Central memory CD4-positive, alpha-beta T cell (primary cell): Measurements from ENCODE around the gene DNAAF6.
"Not testable (repeated sequence)": the region's sequence is repeated elsewhere in the genome, so short reads cannot be mapped to it uniquely, and the experiment has no call there.

Source experiments
- DNase-seq: peaks from one replicate; pipeline ENCODE4 v3.0.0; 2022
- total RNA-seq, 3 experiments: gene quantifications; one replicate each; lab custom pipeline; 2026; lab: John Stamatoyannopoulos, UW

The DNAAF6 gene
- 0 reads per million in 3 experiments for total RNA-seq

DNA sequence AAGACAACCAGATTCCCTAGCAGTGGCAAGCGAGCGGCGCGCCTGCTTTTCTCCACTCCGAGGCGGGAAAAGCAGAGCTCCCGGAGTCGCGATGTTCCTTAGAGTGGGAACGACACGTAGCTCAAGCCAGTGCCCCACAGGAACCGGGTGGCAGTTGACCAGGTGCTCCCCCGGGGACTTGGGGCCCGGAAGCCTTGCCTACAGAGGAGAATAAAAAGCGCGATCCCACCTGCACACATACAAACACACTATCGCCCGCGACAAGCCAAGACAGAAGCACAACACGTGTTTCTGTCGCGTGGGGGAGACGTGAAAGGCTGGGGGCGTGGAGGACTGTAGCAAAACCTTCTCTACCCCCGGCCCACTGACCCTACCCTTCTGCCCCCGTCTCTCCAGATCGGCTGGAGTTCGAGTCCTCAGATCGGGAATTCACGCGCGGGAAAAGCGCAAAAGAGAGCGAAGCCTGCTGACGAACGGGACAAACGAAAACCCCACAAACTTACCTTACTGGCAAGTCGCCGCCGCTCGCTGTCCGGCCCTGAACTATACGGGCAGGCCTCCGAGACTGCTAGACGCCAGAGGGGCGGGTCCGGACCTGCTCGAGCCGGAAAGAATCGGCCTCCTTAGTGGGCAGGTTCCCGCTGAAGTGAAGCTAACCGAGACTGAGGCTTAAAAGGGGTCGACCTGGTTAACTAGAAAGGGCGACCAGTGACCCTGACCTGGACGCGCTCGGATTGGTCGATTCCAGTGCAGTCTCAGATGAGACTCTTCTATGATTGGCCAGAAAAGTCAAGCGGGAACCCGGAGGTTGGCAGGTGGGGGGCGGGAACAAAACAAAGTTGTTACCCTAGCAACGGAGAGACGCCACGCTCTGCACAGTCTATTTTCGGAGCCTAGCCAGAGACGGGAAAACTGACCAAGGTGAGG, at the start of gene DNAAF6, which contains the start of gene NUP62CL:
TSS of gene DNAAF6 (plus strand) at position 842 of the 927 bp plus-strand sequence. CDS start 6,265 bp downstream, outside the sequence.
TSS of gene NUP62CL (minus strand) at position 664 of the 927 bp plus-strand sequence. CDS start 31,287 bp downstream, outside the sequence.
- DNase-seq = peak; percentile 70

DNA sequence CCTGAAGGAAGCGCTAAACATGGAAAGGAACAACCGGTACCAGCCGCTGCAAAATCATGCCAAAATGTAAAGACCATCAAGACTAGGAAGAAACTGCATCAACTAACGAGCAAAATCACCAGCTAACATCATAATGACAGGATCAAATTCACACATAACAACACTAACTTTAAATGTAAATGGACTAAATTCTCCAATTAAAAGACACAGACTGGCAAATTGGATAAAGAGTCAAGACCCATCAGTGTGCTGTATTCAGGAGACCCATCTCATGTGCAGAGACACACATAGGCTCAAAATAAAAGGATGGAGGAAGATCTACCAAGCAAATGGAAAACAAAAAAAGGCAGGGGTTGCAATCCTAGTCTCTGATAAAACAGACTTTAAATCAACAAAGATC, 48.8 kb upstream of the DNAAF6 start:
- DNase-seq = not testable (repeated sequence)

DNA sequence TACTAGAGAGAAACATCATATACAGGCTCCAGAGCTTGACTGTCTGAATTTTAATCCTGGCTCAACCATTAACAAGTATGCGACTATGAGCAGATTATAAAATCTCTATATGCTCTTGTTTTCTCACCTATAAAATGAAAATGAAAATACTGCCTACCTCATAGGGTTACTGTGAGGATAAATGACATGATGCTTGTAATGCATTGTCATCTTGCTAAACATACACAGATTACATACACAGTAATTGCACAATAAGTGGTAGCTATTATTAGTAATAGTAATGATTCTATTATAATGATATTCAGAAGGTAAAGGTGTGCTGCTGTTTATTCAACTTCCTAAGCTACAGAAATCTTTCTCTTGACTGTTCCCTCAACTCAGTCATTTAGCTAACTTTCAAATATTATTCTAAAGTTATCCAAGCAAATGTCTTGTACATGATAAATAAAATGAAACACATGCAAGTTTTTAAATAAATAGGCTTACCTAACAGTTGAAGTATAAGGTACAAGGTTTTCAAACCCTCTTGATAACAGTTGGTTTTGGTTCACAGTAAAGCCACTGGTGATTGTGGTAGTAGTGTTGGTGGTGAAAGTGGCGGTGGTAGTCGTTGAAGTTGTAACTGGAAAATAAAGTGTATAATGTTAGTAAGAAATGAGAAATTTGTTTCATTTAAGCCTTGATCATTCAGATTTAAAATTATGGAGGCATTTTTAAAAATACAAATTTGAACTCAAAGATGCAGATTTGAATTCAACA, 39.1 kb upstream of the DNAAF6 start:
- DNase-seq = no peak

DNA sequence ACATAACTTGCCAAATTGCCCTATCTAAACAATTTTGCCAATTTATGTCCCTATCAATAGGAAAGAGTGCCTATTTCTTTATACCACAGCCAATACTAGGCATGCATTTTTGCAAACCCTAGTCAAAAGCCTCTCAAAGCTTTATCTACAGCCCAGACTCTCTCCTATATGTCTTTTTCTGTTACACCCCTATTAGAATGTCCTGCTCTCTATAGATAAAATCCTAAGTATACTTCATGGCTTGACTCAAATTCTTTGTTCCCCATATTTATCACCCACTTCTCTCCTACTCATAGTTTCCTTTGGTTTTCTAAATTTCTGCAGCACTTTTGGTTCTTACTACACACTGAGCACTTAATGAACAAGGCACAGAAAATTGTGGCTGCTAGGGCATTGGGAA, 38.2 kb upstream of the DNAAF6 start:
- DNase-seq = no peak

DNA sequence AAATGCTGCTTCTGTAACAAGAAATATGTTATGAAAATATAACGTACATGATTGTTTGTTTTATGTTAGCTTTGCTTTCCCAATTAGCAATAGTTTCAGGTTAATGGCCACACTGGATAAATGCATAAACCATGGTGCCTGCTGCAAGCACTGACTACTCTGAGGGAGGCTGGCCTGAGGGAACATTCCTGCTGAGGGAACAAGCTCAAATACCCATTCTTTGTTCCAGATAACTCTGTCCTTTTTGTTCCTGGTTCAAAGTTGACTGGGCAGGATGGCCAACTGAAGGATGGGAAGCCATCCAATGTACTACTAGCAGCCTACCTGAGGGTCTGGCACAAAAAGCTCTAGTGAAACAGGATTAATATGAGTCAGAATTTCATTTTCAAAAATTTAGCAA, 37.7 kb upstream of the DNAAF6 start:
- no peak for DNase-seq

DNA sequence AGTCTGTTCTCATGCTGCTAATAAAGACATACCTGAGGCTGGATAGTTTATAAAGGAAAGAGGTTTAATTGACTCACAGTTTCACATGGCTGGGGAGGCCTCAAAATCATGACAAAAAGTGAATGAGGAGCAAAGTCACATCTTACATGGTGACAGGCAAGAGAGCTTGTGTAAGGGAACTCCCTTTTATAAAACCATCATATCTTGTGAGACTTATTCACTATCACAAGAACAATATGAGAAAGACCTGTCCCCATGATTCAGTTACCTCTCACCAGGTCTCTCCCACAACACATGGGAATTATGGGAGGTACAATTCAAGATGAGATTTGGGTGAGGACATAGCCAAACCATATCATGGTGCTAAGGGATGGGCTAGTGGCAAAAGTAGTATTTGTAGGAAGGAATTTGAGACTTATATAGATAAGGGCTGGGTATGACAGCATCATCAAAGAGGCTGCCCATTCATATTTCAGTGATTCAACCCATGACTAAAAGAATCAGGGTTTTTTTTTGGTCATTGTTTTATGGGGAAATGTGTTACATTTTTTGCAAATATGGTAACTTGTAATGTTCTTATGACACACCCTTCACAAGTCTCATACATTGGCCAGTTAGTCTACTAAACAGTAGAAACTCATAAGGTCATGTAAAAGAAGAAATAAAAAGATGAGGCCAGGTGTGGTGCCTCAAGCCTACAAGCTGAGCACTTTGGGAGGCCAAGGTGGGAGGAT, 34.9 kb upstream of the DNAAF6 start:
- DNase-seq = no peak

DNA sequence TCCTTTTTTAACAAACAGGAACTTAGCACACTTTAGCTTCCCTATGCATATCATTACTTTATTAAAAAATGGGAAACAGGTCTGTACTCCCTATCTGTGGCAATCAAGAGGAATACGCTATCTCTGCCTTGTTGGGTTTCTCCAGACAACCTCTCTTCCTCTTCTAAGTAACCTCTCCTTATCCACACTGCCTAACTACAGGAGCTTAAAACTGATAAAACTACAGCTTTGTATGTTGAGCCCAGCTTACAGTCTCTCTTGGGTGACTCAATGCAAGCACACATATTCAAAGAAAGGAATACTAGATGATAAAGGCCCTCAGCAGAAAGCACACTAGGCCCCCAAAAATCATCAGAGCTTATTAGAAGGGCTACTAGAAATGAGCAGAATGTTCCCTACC, 9.1 kb upstream of the DNAAF6 start:
- no peak for DNase-seq

DNA sequence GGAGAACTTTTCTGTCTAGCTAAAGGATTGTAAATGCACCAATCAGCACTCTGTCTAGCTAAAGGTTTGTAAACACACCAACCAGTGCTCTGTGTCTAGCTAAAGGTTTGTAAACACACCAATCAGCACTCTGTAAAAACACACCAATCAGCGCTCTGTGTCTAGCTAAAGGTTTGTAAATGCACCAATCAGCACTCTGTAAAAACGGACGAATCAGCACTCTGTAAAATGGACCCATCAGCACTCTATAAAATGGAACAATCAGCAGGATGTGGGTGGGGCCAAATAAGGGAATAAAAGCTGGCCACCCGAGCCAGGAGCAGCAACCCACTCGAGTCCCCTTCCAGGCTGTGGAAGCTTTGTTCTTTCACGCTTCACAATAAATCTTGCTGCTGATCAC, 8.3 kb upstream of the DNAAF6 start:
- DNase-seq = not testable (repeated sequence)

DNA sequence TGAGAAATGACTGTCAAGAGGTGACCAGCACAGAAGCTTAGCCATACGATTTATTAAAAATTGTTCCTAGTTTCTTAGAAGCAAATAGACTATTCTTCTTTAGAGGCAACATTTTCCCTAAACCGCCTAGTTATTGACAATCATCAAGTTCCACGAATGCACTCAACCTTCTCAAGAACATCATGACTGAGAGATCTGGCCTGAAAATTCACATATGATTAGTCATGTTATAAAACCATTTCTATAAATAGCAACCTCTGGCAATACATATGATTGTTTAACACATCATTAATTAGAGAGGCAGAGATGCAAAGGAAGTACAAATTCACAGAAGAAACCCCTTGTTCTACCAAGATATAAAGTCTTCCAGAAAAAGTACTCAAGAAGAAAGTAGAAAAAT, 6.9 kb upstream of the DNAAF6 start:
- no peak for DNase-seq

DNA sequence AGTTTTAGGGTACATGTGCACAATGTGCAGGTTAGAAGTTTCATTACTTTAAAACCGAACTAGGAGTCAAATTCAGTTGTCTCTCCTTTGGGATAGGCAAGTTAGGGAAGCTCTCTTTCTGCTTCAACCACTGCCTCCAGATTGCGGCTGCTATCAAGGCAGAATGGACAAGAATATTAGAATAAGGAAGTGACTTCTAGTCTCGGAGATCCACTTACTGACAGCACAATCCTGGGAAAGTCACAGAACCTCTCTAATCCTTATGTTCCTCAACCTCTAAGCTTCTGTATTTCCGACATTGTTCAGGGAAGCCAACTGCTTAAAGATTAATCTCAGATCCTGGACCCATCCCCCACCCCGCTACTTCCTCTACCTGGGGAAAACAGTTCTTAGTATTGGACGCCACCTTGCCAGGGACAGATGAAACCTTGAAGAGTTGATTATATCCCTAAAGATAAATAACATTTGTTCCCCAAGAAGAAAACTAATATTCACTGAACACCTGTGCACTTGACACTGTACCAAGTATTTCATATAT, 2.3 kb upstream of the DNAAF6 start:
- DNase-seq = no peak

DNA sequence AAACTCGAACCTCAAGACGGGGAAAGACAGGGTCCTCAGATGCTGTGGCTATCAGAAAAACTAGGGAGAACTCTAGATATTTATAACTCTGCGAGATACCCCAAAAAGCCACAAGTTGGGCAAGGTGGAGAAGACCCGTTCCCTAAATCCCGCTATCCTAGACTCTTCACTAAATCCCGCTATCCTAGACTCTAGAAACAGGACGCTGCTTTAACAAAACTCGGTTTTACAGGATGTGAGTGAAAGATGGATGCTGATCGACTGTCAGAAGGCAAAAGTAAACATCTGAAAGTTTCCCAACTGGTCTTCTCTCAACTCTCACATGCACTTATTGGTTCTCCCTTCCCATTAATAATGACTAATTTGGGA, 270 bp downstream of the DNAAF6 start:
- DNase-seq = no peak

DNA sequence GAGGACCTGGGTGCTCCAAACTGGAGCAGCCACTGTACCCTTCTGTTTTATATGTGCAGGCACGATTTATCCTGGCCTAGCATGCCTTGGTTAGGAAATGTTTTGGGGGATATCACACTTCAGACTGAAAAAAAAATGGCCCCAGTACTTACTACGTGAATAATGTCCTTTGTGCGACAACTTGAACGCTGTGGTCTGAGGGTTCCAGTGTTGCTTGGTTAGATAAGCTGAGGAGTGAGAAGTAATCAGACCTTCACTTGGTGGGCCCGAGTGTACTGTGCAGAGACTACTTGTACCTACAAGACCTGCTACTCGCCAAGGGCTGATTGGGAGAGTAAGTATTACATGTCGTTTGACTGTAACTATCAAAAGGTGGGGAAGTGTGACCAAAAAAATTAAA, 678 bp downstream of the DNAAF6 start:
- DNase-seq = no peak

DNA sequence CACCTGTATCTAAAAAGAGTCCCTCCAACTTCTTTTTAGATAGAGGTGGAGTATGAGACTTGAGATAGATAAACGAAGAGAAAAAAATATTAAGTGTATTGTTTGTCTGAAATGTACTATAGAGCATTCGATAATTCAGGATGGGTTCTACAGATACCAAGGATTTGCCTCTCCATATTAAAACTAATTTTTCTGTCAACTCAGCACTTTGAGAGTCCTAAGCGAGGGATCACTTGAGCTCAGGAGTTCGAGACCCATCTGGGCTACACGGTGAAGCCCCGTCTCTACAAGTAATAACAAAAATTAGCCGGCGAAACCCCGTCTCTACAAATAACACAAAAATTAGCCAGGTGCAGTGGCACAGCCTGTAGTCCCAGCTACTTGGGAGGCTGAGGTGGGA, 1.5 kb downstream of the DNAAF6 start:
- no peak for DNase-seq

DNA sequence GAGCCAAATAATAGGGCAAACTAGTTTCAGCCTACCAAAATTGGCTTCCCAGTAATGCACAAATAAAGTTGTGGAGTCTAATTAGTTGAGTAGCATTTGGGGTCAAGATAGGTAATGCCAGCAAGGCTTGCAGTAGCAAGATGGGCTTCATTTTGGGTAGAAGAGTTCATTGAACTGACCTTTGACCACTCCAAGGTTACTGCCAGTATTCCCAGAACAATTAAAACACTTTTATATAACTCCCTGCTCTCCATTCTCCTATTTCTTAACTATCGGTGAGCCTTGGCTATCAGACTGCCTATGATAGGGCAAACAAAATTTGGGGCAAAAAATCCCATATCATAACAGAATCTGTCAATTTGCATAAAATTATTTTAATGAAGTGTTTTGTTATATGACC, 7.1 kb downstream of the DNAAF6 start:
- no peak for DNase-seq

DNA sequence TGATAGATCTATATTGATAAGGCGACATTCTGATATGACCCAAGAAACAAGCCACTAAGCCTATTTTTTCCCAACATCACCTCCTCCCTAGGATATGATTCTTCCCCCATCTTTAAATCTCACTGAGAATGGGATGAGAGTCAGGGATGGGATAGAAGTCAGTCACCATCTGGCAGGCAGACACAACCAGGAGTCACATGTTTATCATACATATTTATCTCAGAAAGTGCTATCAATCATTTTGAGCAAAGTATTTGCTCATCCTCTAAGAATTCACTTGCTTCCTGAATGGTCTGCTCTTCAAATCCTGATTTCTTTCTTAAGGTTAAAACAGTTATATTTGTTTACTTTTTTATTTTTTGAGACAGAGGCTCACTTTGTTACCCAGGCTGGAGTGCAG, 20.3 kb downstream of the DNAAF6 start:
- no peak for DNase-seq

DNA sequence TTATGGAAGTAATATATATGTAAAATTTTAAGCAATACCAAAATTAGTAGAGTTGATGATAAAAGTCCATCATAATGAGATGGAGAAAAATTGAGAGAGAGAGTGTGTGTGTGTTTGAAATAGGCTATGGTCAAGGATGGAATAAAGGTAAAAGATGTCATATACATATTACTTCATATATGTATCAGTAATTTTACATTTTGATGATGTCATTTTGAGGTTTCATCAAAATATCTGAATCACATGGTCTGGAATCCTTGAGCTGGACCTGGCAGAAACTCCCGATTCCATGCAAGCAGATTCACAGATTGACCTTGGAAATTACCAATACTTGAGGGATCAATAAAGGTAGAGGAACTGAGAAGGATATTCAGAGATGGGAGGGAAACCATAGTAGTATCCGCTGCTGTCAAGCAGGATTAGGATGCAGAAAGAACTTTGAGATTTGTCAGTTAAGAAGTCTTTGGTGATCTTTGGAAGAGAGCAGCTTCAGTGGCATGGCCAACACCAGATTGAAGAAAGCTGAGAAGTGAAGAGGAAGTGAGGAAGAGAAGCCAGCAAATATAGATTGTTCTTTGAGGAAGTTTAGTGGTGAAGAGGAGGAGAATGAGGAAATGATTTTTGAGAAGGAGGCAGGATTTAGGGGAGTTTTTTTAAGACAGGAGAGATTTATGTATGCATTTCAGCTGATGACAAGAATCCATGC, 21.5 kb downstream of the DNAAF6 start:
- no peak for DNase-seq

DNA sequence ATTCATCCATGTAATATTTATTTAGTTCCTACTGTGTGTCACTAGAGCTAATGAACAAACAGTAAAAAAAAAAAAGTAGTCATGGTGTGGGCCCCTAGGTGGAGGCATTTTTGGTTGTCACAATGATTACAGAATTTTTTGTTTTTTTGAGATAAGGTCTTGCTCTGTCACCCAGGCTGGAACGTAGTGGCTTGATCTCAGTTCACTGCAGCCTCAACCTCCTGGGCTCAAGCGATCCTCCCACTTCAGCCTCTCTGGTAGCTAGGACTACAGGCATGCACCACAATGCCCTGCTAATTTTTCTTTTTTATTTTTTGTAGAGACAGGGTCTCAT, 22.0 kb downstream of the DNAAF6 start:
- DNase-seq = no peak

DNA sequence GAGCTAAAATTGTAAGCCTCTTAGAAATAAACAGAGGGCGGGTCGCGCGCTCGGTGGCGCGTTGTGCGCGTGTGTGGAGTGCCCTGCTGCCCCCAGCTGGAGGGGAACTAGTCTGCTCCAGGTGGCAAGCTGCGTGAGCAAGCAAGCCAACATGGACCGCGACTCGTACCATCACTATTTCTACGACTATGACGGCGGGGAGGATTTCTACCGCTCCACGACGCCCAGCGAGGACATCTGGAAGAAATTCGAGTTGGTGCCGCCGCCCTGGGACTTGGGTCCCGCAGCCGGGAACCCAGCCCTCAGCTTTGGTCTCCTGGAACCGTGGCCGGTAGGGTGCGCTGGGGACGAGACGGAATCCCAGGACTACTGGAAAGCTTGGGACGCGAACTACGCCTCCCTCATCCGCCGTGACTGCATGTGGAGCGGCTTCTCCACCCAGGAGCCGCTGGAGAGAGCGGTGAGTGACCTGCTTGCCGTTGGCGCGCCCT, 66.1 kb downstream of the DNAAF6 start:
- DNase-seq = no peak

DNA sequence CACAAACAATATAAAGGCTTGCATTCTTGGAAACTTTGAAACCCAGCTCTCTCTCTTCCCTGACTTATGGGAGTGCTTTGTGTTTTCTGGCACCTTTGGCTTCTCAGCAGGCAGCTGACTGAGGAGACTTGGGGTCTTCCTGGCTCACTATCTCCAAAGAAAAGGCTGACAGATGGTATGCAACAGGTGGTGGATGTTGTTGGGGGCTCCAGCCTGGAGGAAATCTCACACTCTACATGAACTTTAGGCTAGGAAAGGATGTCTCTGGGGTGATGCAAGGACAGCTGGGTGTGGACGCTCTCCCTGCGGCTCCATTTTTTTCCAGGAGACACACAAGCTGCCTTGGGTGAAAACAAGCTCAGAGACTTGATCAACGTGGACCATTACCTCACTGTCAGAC, 67.4 kb downstream of the DNAAF6 start:
- DNase-seq = no peak

DNA sequence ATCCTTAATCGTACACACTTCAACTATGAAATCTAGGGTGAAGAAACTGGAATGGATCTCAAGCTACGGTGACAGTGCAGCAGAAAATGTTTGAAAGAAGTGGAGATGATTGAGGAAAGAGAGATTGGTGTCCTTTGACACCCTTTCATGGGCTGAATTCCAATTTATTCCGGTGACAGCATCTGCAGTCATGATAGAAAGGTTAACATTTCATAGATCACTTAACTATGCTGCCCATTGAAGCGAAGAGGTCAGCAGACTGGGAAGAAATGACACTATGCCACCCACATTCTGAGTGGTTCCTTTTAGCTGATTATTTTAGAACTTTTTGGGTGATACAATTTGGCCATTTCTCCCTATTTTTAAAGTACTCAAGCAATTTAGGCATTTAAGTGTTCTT, 82.3 kb downstream of the DNAAF6 start:
- DNase-seq = no peak

DNA sequence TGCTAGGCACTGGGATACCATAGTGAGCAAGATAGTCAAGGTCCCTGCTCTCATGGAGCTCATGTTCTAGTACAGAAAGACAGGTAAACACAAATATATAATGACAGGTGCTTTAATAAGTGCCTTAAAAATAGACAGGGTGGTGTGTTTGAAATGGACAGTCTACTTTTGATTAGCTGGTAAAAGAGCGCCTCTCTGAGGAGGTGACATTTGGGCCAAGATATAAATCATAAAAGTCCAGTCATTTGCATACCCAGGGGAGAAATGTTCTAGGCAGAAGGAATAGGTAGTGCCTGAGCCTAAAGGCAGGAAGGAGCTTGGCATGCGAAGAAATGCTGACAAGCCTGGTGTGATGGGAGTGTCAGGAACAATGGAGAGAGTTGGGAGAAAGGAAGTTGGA, 83.6 kb downstream of the DNAAF6 start:
- DNase-seq = no peak

DNA sequence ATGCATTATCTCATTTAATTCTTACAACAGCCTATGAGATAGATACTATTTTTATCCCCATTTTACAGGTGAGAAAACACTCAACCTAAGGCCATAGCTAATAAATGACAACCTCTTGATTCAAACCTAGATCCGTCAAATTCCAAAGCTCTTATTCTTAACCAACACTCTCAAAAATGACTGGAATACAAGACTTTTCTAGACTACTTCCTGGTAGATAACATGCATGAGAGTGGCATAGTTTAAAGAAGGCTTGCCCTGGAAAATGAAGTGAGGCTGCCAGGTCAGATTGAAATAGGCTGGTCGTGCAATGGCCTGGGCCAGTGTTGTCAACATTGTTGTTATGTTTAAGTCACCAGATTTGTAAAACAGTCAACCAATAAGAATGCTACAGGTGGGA, 86.6 kb downstream of the DNAAF6 start:
- no peak for DNase-seq
